H1 (cell line): Measurements from ENCODE around the gene CFAP100. TPM values are rescaled to one million over a fixed set of nuclear protein-coding genes. Genes with fewer than 3 reads are reported as not detected.

ENCODE experiments used
- BCL11A ChIP-seq, 2 experiments: IDR thresholded peaks; one replicate each; pipeline ENCODE4 v1.6.1; 2011; ENCODE audit warnings: low read depth in 2 of 2, low read length in 2 of 2, mild to moderate bottlenecking in 2 of 2
- CHD2 ChIP-seq: IDR thresholded peaks from 2 replicates; pipeline ENCODE4 v1.6.1; 2012; ENCODE audit warnings: low read length, improper control_type of control experiment
- CTBP2 ChIP-seq: IDR thresholded peaks from 2 replicates; pipeline ENCODE4 v1.7.0; 2011; ENCODE audit warnings: borderline replicate concordance, mild to moderate bottlenecking, moderate library complexity, mixed read lengths, low read length; ENCODE audit not compliant: insufficient read depth, insufficient read length
- E2F6 ChIP-seq: IDR thresholded peaks from 2 replicates; pipeline ENCODE4 v1.6.1; 2012; ENCODE audit warnings: inconsistent platforms
- RBBP5 ChIP-seq: IDR thresholded peaks from 2 replicates; pipeline ENCODE4 v1.7.1; 2012; ENCODE audit warnings: low read depth, mild to moderate bottlenecking, inconsistent platforms, low read length, moderate library complexity, borderline replicate concordance
- TCF12 ChIP-seq: IDR thresholded peaks from 2 replicates; pipeline ENCODE4 v1.6.1; 2011; ENCODE audit warnings: low read depth, mild to moderate bottlenecking, low read length
- USF2 ChIP-seq: IDR thresholded peaks from 2 replicates; pipeline ENCODE4 v1.6.1; 2011; ENCODE audit warnings: low read length, improper control_type of control experiment
- polyA plus RNA-seq, 7 experiments: library from polyadenylated mRNA; depleted of rRNA in 3 of 7; stranded (reverse) in 5 of 7; unstranded in 2 of 7; fragments of >200 nt in 5 of 7; fragments of 200-250 nt in 2 of 7; gene quantifications; 1 replicate in 5 of 7; 2 replicates in 1 of 7; 4 replicates in 1 of 7; pipeline versions ENCODE4 v1.2.1 to v1.2.3, GENCODE V29; 2011 to 2013; ENCODE audit warnings: missing spikeins in 2 of 7, mixed read lengths in 2 of 7
- total RNA-seq: library from RNA; stranded (reverse); fragmentation: NEBNext Ultra II Directional; extraction: Animal tissue kit (Norgen Biotek cat#: 25700); gene quantifications from 2 replicates; pipeline ENCODE4 v1.2.1, GENCODE V29; 2021

The CFAP100 gene
- total and polyA plus RNA-seq, 2 of the 8 experiments (the other 6 are each of a cell fraction or from before 2014, with no cell fraction given) = 0.17 TPM; not detected in 1

GRCh38 chr3:126358038-126358815 is 36.5 kb upstream of the CFAP100 start (continued):
- no peak; the same call in 1 of the 2 replicates for TF ChIP-seq USF2
- TF ChIP-seq E2F6 = peak; percentile 95
- 0 out of 2 replicates have a peak, but pooled peaks have one; percentile 5 for TF ChIP-seq TCF12
- no peak for TF ChIP-seq BCL11A (IDR thresholded peaks at IDR 0.05; ENCODE audit: low read depth in 2 of 2, low read length in 2 of 2)
- TF ChIP-seq CHD2 = no peak
- no peak for TF ChIP-seq CTBP2
- peak; percentile 3; the same call in 1 of the 2 replicates for TF ChIP-seq RBBP5
